B cell (primary cell): Measurements from ENCODE around the gene UQCRH.

Experiments
- CTCF ChIP-seq: fragments of 200-600 bp; IDR thresholded peaks from one replicate; pipeline ENCODE4 v1.8.0; 2022; ENCODE audit warnings: antibody characterized with exemption, mild to moderate bottlenecking
- EZH2 ChIP-seq: IDR thresholded peaks from 2 replicates; pipeline ENCODE4 v1.6.1; 2012; ENCODE audit warnings: borderline replicate concordance, low read depth, mild to moderate bottlenecking, moderate library complexity, low read length; ENCODE audit not compliant: insufficient read depth, poor library complexity, severe bottlenecking

GRCh38 chr1:46340404-46341221, 37.1 kb downstream of the UQCRH start, which contains the start of gene NSUN4:
- TF ChIP-seq EZH2: no peak
- peak; percentile 64 for TF ChIP-seq CTCF
